ENCODE results near the gene PAX8. TPM values are rescaled to one million over a fixed set of nuclear protein-coding genes. Genes with fewer than 3 reads are reported as not detected.

PAX8 gene
- total and polyA plus RNA-seq, 2 of the 13 experiments (the other 11 are each of a cell fraction or from before 2014, with no cell fraction given), result 1.5 to 8.8 TPM

DNA sequence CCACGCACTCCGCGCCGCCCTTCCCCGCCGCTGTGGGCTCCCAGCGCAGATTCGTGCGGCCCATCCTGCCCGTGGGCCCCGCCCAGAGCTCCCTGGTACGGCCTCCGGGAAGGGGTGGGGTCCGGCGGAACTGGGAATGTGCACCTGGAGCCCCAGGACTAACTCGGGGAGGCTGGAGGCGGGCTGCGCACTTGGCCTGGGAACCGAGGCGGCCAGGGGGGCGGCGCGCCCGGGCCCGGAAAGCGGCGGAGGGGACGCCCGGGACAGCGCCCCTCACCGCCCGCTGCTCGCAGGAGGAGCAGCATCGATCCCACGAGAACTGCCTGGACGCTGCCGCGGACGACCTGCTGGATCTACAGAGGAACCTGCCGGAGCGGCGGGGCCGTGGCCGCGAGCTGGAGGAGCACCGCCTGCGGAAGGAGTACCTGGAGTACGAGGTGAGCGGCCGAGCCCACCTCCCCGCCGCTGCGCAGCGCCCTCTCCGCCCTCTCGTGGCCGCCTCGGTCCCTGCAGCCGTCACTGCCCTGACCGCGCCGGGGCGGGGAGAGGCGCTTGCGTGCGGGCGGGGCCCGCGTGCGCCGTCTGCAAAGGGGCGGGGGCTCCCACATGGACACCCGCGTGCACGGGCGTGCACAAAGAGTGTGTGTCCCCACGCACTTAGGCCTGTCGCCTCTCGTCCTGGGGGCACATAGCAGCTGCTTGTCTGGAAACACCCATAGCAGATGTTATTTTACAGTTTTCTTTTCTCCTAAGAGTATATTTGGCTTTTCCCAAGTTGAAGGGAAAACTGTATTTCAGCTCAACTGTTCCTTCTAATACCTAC, 79.7 kb downstream of the PAX8 start (continued):
- TF ChIP-seq, protein P1, sequence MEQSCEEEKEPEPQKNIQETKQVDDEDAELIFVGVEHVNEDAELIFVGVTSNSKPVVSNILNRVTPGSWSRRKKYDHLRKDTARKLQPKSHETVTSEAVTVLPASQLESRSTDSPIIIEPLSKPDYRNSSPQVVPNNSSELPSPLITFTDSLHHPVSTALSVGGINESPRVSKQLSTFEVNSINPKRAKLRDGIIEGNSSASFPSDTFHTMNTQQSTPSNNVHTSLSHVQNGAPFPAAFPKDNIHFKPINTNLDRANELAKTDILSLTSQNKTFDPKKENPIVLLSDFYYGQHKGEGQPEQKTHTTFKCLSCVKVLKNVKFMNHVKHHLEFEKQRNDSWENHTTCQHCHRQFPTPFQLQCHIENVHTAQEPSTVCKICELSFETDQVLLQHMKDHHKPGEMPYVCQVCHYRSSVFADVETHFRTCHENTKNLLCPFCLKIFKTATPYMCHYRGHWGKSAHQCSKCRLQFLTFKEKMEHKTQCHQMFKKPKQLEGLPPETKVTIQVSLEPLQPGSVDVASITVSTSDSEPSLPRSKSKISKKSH (CRISPR knock-in tag; IDR thresholded peaks at IDR 0.05; ENCODE audit: borderline replicate concordance), result peak; percentile 57
- peak; percentile 59 for TF ChIP-seq ELF3 (CRISPR knock-in tag; IDR thresholded peaks at IDR 0.05)
- TF ChIP-seq ZNF547 (CRISPR knock-in tag; IDR thresholded peaks at IDR 0.05), result peak; percentile 98
- peak; percentile 90; the same call in 1 of the 2 replicates for TF ChIP-seq REL (CRISPR knock-in tag; conservative IDR thresholded peaks at IDR 0.05)
- peak; percentile 45; the same call in 1 of the 2 replicates for TF ChIP-seq ZNF235 (CRISPR knock-in tag; IDR thresholded peaks at IDR 0.05; ENCODE audit: borderline replicate concordance)
- TF ChIP-seq, protein P2, sequence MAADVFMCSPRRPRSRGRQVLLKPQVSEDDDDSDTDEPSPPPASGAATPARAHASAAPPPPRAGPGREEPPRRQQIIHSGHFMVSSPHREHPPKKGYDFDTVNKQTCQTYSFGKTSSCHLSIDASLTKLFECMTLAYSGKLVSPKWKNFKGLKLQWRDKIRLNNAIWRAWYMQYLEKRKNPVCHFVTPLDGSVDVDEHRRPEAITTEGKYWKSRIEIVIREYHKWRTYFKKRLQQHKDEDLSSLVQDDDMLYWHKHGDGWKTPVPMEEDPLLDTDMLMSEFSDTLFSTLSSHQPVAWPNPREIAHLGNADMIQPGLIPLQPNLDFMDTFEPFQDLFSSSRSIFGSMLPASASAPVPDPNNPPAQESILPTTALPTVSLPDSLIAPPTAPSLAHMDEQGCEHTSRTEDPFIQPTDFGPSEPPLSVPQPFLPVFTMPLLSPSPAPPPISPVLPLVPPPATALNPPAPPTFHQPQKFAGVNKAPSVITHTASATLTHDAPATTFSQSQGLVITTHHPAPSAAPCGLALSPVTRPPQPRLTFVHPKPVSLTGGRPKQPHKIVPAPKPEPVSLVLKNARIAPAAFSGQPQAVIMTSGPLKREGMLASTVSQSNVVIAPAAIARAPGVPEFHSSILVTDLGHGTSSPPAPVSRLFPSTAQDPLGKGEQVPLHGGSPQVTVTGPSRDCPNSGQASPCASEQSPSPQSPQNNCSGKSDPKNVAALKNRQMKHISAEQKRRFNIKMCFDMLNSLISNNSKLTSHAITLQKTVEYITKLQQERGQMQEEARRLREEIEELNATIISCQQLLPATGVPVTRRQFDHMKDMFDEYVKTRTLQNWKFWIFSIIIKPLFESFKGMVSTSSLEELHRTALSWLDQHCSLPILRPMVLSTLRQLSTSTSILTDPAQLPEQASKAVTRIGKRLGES (CRISPR knock-in tag; IDR thresholded peaks at IDR 0.05; ENCODE audit: borderline replicate concordance), result no peak
- peak; percentile 52 for TF ChIP-seq SP5 (CRISPR knock-in tag; IDR thresholded peaks at IDR 0.05; ENCODE audit: borderline replicate concordance, low read depth)
- peak; percentile 95 for TF ChIP-seq HNRNPLL (IDR thresholded peaks at IDR 0.05; ENCODE audit: low read depth, low read length, poor library complexity, severe bottlenecking)
- TF ChIP-seq PHF8 (CRISPR knock-in tag; IDR thresholded peaks at IDR 0.05), result peak; percentile 63
- TF ChIP-seq, protein P3, sequence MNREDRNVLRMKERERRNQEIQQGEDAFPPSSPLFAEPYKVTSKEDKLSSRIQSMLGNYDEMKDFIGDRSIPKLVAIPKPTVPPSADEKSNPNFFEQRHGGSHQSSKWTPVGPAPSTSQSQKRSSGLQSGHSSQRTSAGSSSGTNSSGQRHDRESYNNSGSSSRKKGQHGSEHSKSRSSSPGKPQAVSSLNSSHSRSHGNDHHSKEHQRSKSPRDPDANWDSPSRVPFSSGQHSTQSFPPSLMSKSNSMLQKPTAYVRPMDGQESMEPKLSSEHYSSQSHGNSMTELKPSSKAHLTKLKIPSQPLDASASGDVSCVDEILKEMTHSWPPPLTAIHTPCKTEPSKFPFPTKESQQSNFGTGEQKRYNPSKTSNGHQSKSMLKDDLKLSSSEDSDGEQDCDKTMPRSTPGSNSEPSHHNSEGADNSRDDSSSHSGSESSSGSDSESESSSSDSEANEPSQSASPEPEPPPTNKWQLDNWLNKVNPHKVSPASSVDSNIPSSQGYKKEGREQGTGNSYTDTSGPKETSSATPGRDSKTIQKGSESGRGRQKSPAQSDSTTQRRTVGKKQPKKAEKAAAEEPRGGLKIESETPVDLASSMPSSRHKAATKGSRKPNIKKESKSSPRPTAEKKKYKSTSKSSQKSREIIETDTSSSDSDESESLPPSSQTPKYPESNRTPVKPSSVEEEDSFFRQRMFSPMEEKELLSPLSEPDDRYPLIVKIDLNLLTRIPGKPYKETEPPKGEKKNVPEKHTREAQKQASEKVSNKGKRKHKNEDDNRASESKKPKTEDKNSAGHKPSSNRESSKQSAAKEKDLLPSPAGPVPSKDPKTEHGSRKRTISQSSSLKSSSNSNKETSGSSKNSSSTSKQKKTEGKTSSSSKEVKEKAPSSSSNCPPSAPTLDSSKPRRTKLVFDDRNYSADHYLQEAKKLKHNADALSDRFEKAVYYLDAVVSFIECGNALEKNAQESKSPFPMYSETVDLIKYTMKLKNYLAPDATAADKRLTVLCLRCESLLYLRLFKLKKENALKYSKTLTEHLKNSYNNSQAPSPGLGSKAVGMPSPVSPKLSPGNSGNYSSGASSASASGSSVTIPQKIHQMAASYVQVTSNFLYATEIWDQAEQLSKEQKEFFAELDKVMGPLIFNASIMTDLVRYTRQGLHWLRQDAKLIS (CRISPR knock-in tag; IDR thresholded peaks at IDR 0.05), result no peak
- TF ChIP-seq, protein P4, sequence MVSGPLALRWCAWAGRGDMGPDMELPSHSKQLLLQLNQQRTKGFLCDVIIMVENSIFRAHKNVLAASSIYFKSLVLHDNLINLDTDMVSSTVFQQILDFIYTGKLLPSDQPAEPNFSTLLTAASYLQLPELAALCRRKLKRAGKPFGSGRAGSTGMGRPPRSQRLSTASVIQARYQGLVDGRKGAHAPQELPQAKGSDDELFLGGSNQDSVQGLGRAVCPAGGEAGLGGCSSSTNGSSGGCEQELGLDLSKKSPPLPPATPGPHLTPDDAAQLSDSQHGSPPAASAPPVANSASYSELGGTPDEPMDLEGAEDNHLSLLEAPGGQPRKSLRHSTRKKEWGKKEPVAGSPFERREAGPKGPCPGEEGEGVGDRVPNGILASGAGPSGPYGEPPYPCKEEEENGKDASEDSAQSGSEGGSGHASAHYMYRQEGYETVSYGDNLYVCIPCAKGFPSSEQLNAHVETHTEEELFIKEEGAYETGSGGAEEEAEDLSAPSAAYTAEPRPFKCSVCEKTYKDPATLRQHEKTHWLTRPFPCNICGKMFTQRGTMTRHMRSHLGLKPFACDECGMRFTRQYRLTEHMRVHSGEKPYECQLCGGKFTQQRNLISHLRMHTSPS (CRISPR knock-in tag; IDR thresholded peaks at IDR 0.05; ENCODE audit: low read depth), result no peak; the same call in 1 of the 2 replicates
- TF ChIP-seq, protein P5, sequence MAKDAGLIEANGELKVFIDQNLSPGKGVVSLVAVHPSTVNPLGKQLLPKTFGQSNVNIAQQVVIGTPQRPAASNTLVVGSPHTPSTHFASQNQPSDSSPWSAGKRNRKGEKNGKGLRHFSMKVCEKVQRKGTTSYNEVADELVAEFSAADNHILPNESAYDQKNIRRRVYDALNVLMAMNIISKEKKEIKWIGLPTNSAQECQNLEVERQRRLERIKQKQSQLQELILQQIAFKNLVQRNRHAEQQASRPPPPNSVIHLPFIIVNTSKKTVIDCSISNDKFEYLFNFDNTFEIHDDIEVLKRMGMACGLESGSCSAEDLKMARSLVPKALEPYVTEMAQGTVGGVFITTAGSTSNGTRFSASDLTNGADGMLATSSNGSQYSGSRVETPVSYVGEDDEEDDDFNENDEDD (CRISPR knock-in tag; IDR thresholded peaks at IDR 0.05; ENCODE audit: borderline replicate concordance), result peak; percentile 79; the same call in 1 of the 2 replicates
- peak; percentile 95 for TF ChIP-seq ZEB1 (IDR thresholded peaks at IDR 0.05; ENCODE audit: insufficient replicate concordance, low read depth)
- TF ChIP-seq ZNF382 (CRISPR knock-in tag; IDR thresholded peaks at IDR 0.05; ENCODE audit: borderline replicate concordance), result no peak
